CD14-positive monocyte (primary cell): ENCODE data around the gene HMGCS2. TPM values are rescaled to one million over a fixed set of nuclear protein-coding genes. Genes with fewer than 3 reads are reported as not detected.

ENCODE experiments used
- DNase-seq, 3 donors: peaks; one replicate each; pipeline ENCODE4 v3.0.0-alpha.2; 2011 to 2022
- H2AFZ ChIP-seq: 2 replicates; pipeline ENCODE4 v1.6.0; 2012; ENCODE audit warnings: mild to moderate bottlenecking, low read depth, low read length, inconsistent platforms; ENCODE audit not compliant: insufficient read depth, poor library complexity, severe bottlenecking
- H3K27ac ChIP-seq, 2 donors: 1 replicate in 1 of 2; 2 replicates in 1 of 2; pipeline ENCODE4 v1.5.1; 2012 to 2013; ENCODE audit warnings: low read length in 2 of 2, control low read depth in 1 of 2, inconsistent platforms in 1 of 2, low read depth in 1 of 2, mild to moderate bottlenecking in 1 of 2
- H3K27me3 ChIP-seq, 2 donors: one replicate each; pipeline versions ENCODE4 v1.6.0 to v1.6.1; 2011 to 2013; ENCODE audit warnings: low read length in 2 of 2; ENCODE audit not compliant: control insufficient read depth in 2 of 2, insufficient read depth in 2 of 2
- H3K36me3 ChIP-seq, 2 donors: replicated peaks in 1 of 2; 1 replicate in 1 of 2; 2 replicates in 1 of 2; pipeline versions ENCODE4 v1.5.1 to v1.6.1; 2012 to 2013; ENCODE audit warnings: low read length in 2 of 2, control low read depth in 1 of 2, inconsistent platforms in 1 of 2, mild to moderate bottlenecking in 1 of 2; ENCODE audit not compliant: insufficient read depth in 2 of 2, control insufficient read depth in 1 of 2
- H3K4me1 ChIP-seq, 2 donors: 1 replicate in 1 of 2; 2 replicates in 1 of 2; pipeline versions ENCODE4 v1.5.1 to v1.6.1; 2012 to 2013; ENCODE audit warnings: low read length in 2 of 2, control low read depth in 1 of 2, inconsistent platforms in 1 of 2, mild to moderate bottlenecking in 1 of 2, moderate library complexity in 1 of 2; ENCODE audit not compliant: insufficient read depth in 2 of 2, control insufficient read depth in 1 of 2
- H3K4me2 ChIP-seq: replicated peaks from 2 replicates; pipeline ENCODE3; 2012; ENCODE audit warnings: low read length, moderate library complexity, mild to moderate bottlenecking; ENCODE audit not compliant: poor library complexity, severe bottlenecking; ENCODE audit errors: extremely low read depth
- H3K4me3 ChIP-seq, 3 experiments: fragments of 200-600 bp in 1 of 3; sonication (generic) in 1 of 3; replicated peaks in 1 of 3; 1 replicate in 2 of 3; 2 replicates in 1 of 3; pipeline ENCODE4 v1.5.1; 2011 to 2013; ENCODE audit warnings: low read length in 3 of 3, mild to moderate bottlenecking in 3 of 3, control low read depth in 2 of 3, low read depth in 2 of 3, inconsistent platforms in 1 of 3, moderate library complexity in 1 of 3
- H3K79me2 ChIP-seq: 2 replicates; pipeline ENCODE4 v1.6.0; 2012; ENCODE audit warnings: mild to moderate bottlenecking, control low read depth, inconsistent platforms, low read length, moderate library complexity; ENCODE audit not compliant: insufficient read depth
- H3K9ac ChIP-seq: 2 replicates; pipeline ENCODE4 v1.6.0; 2017; ENCODE audit warnings: low read length, mild to moderate bottlenecking; ENCODE audit not compliant: insufficient read depth, poor library complexity, severe bottlenecking
- H3K9me3 ChIP-seq, 2 donors: replicated peaks in 1 of 2; 1 replicate in 1 of 2; 2 replicates in 1 of 2; pipeline versions ENCODE4 v1.5.1 to v1.6.1; 2012 to 2013; ENCODE audit warnings: low read length in 2 of 2, control low read depth in 1 of 2; ENCODE audit not compliant: control insufficient read depth in 1 of 2, insufficient read depth in 1 of 2
- H4K20me1 ChIP-seq: 2 replicates; pipeline ENCODE4 v1.6.0; 2012; ENCODE audit warnings: mild to moderate bottlenecking, low read length, control low read depth, moderate library complexity; ENCODE audit not compliant: insufficient read depth
- H3K27ac Mint-ChIP-seq, 7 donors: one replicate each; pipeline ENCODE4 v1.8.0; 2020; ENCODE audit warnings: mild to moderate bottlenecking in 7 of 7, mixed read lengths in 7 of 7, moderate library complexity in 6 of 7, inconsistent platforms in 2 of 7
- H3K27me3 Mint-ChIP-seq, 3 donors: one replicate each; pipeline ENCODE4 v1.8.0; 2021 to 2022; ENCODE audit warnings: low read depth in 3 of 3, mild to moderate bottlenecking in 3 of 3, mixed read lengths in 3 of 3, moderate library complexity in 3 of 3, inconsistent platforms in 1 of 3
- H3K36me3 Mint-ChIP-seq, 2 donors: one replicate each; pipeline ENCODE4 v1.8.0; 2020; ENCODE audit warnings: mixed read lengths in 2 of 2, inconsistent platforms in 1 of 2, mild to moderate bottlenecking in 1 of 2
- H3K4me1 Mint-ChIP-seq: one replicate; pipeline ENCODE4 v1.8.0; 2020; ENCODE audit warnings: mild to moderate bottlenecking, mixed read lengths
- H3K4me3 Mint-ChIP-seq, 2 donors: one replicate each; pipeline ENCODE4 v1.8.0; 2020; ENCODE audit warnings: mild to moderate bottlenecking in 2 of 2, mixed read lengths in 2 of 2, moderate library complexity in 1 of 2
- H3K9me3 Mint-ChIP-seq, 7 donors: one replicate each; pipeline ENCODE4 v1.8.0; 2020 to 2022; ENCODE audit warnings: mixed read lengths in 7 of 7, mild to moderate bottlenecking in 6 of 7, moderate library complexity in 6 of 7, inconsistent platforms in 2 of 7
- WGBS: methylation state at CpG from one replicate; pipeline ENCODE4 v1.1.5; 2013; ENCODE audit warnings: missing lambda C conversion rate; ENCODE audit not compliant: insufficient coverage; 5-methylcytosine and 5-hydroxymethylcytosine counted together
- intact Hi-C, 2 donors: fragments of 100-400 bp; cut with micrococcal nuclease; formaldehyde crosslinking; loops; one replicate each; pipeline versions ENCODE4 v1.15.0 to v1.15.1; 2023
- polyA plus RNA-seq, 3 donors: library from polyadenylated mRNA; depleted of rRNA in 1 of 3; unstranded in 2 of 3; stranded (reverse) in 1 of 3; fragments of 300-500 nt in 2 of 3; fragments of >200 nt in 1 of 3; fragmentation: Illumina TruSeq in 2 of 3; gene quantifications; 1 replicate in 2 of 3; 2 replicates in 1 of 3; pipeline ENCODE4 v1.2.3, GENCODE V29; 2012 to 2021
- TF ChIP-seq, protein P1 (sequence below): fragments of 200-600 bp; IDR thresholded peaks from one replicate; pipeline ENCODE4 v1.8.0; 2022; ENCODE audit warnings: antibody characterized with exemption, mild to moderate bottlenecking

The HMGCS2 gene
- polyA plus RNA-seq, 3 donors, result not detected

DNA sequence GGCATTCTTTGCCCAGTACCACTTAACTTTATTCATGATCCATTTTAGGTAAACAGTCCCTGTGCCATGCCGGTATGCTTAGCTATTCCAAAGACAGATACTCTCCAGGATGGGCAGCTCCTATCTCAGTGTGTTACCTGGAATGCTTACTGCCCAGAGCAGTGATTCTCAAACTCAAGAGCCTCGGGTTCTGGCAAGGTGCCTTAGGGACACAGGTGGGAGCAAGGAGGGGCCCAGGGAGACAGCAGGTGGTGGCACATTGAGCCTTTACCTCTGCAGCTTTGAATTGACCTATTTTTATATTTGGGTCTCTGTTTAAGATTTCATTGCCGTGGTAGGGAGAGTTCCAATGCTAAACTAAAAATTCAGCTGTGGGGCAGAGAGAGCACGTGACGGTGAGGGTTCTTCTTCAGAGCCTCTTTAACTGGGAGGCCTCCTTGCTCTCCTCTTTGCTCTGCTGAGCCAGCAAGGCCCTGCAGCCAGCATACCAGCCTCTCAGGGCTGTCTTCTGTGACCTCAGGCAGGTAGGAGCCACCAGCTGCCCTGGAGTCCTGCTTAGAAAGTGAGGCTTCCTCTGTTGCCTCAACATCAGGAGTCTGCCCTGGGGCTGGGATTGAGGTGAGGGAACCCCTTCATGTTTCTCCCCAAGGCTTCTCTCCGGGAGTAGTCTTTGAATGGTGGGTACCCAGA is 36.8 kb downstream of the HMGCS2 start:
- Mint-ChIP-seq H3K27me3 (peaks cover 0 to 3% (median 2%) of the 10 kb centered on the region in 3 donors), H3K4me1 (peaks cover 7% of the 10 kb centered on the region), H3K27ac (no peak overlapping the region), H3K9me3 (no peaks in the 10 kb centered on the region), H3K36me3 (peaks cover 27 to 34% of the 10 kb centered on the region in 2 donors), H3K4me3 (no peak overlapping the region)
- no peaks in the 10 kb centered on the region for H3K79me2 ChIP-seq
- H4K20me1 ChIP-seq, result no peaks in the 10 kb centered on the region
- H3K27me3 ChIP-seq, result no peaks in the 10 kb centered on the region
- H3K4me1 ChIP-seq, result no peaks in the 10 kb centered on the region
- 100% methylated on average over 4 of the region's 6 CpGs for WGBS
- H3K27ac ChIP-seq, result no peak overlapping the region
- no peak for DNase-seq
- H3K4me2 ChIP-seq, result no peak overlapping the region
- no peak overlapping the region for H2AFZ ChIP-seq
- H3K36me3 ChIP-seq, result peaks cover 4 to 48% of the 10 kb centered on the region in 2 donors
- intact Hi-C loops, result no loop called here
- no peak overlapping the region for H3K9ac ChIP-seq
- H3K4me3 ChIP-seq, result no peak overlapping the region
- no peaks in the 10 kb centered on the region for H3K9me3 ChIP-seq
- TF ChIP-seq, protein P1, sequence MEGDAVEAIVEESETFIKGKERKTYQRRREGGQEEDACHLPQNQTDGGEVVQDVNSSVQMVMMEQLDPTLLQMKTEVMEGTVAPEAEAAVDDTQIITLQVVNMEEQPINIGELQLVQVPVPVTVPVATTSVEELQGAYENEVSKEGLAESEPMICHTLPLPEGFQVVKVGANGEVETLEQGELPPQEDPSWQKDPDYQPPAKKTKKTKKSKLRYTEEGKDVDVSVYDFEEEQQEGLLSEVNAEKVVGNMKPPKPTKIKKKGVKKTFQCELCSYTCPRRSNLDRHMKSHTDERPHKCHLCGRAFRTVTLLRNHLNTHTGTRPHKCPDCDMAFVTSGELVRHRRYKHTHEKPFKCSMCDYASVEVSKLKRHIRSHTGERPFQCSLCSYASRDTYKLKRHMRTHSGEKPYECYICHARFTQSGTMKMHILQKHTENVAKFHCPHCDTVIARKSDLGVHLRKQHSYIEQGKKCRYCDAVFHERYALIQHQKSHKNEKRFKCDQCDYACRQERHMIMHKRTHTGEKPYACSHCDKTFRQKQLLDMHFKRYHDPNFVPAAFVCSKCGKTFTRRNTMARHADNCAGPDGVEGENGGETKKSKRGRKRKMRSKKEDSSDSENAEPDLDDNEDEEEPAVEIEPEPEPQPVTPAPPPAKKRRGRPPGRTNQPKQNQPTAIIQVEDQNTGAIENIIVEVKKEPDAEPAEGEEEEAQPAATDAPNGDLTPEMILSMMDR, result no peak

DNA sequence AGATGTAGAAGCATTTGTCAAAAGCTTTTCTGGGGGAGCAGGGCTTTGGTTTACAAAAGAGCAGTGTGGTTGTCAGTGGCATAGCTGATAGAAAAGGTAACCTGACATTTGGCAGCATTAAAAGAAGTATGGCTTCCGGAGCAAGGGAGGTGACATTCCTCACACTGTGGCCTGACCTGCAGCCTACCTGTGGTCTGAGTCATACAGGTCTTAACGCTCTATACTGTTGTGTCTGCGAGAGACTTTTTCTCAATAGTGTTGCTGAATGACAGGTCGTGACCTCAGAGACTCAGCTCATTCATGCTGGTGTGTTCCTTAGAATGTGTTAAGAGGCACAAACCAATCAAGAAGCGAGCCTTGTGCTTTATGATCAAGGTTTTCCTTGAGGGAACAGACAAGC is 37.6 kb downstream of the HMGCS2 start:
- Mint-ChIP-seq H3K27me3 (peaks cover 0 to 3% (median 0%) of the 10 kb centered on the region in 3 donors), H3K9me3 (no peaks in the 10 kb centered on the region), H3K27ac (no peak overlapping the region), H3K4me3 (no peak overlapping the region), H3K4me1 (peaks cover 7% of the 10 kb centered on the region), H3K36me3 (peaks cover 25 to 34% of the 10 kb centered on the region in 2 donors)
- Histone ChIP-seq H3K79me2 (no peaks in the 10 kb centered on the region), H3K4me1 (no peaks in the 10 kb centered on the region), H3K27me3 (no peaks in the 10 kb centered on the region), H3K4me2 (no peak overlapping the region), H3K4me3 (no peak overlapping the region), H2AFZ (no peak overlapping the region), H3K36me3 (peaks cover 4 to 46% of the 10 kb centered on the region in 2 donors), H3K9ac (no peak overlapping the region), H4K20me1 (no peaks in the 10 kb centered on the region), H3K9me3 (no peaks in the 10 kb centered on the region), H3K27ac (no peak overlapping the region)
- 98% methylated on average over 5 of the region's 5 CpGs for WGBS
- DNase-seq, result no peak
- intact Hi-C loops, result no loop called here
- TF ChIP-seq, protein P1, result no peak
